Subcutaneous adipose tissue (tissue), 4 donors: ENCODE results near the gene HIBCH. TPM values are rescaled to one million over a fixed set of nuclear protein-coding genes. Genes with fewer than 3 reads are reported as not detected.

ENCODE experiments used
- CTCF ChIP-seq: fragments of 450-650 bp; IDR thresholded peaks from one replicate; pipeline ENCODE4 v1.5.1; 2016; ENCODE audit warnings: low read depth, mild to moderate bottlenecking, control low read depth, antibody characterized with exemption, moderate library complexity
- total RNA-seq, 4 donors: library from RNA; depleted of rRNA; stranded (reverse); fragments of >200 nt; gene quantifications; one replicate each; pipeline ENCODE4 v1.1.0, GENCODE V29; 2016

HIBCH gene
- total RNA-seq, 4 donors from 2014 or later = 24.3 to 31.0 (median 26.5) TPM

DNA sequence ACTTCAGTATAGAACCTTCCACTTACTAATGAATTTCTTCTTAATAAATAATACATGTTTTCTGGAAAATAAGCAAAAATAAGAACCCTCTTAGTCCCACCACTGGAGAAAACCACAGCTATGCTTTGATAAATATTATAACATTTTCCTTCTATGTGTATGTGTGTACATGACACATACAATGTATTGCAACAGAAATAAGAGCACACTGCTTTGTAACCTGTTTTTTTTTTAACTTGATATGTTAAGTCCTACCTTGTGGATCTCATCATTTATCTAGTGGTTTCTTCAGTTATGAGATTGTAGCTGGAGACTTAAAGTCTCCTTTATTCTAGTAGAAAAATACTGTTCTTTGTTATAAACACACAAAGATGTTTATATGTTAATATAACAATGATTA is 40.9 kb upstream of the HIBCH start:
- no peak for TF ChIP-seq CTCF

GRCh38 chr2:190357600-190357999 is 38.0 kb upstream of the HIBCH start:
- TF ChIP-seq CTCF = no peak

- no peak for TF ChIP-seq CTCF
Observed at GRCh38 chr2:190355968-190356644, 36.5 kb upstream of the HIBCH start.

DNA sequence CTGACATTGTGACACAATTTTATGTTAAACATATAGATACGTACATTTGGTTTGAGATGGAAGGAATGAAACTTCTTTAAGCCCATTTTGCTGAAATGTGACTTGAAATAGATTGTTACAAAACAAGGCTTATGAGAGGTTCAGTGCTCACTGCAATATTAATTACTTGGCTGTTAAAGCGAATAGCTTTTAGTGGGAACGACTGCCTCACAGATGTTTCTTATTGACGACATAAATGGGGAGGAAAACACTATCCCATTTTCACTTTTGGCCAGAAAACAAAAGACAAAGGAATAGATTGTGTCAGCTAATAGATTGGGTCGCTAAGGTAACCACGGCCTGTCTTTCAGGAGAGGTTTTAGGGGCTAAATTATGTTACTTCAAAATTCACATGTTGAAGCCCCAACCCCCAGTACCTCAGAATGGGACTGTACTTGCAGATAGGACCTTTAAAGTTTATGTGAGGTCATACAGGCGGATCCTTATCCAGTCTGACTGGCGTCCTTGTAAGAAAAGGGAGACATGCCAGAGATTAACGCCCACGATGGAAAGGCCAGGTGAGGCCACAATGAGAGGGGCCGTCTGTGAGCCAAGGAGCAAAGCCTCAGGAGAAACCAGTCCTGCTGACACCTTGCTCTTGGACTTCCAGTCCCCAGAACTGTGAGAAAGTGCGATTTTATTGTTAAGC is 34.5 kb upstream of the HIBCH start:
- TF ChIP-seq CTCF = no peak

DNA sequence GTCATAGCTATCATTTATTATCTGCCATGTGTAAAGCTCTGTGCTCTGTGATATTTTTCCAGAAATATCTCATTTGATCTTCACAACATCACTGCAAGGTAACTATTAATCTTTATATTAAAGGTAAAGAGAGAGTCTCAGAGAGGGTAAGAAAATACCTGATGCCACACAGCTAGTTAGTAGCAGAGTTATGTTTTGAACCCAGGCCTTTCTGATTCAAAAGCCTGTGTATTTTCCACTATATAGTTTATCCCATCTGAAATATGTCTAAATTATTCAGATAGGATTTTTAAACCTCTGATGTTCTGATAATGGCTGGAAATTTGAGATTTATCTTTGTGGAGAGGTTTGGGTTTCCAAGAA is 33.9 kb upstream of the HIBCH start:
- no peak for TF ChIP-seq CTCF

- TF ChIP-seq CTCF = no peak
Observed at GRCh38 chr2:190352668-190353536, 33.3 kb upstream of the HIBCH start.

GRCh38 chr2:190351955-190352354 is 32.3 kb upstream of the HIBCH start:
- TF ChIP-seq CTCF = no peak
